Cerebellar cortex (tissue), 1 donor: Measurements from ENCODE around the gene GANC.

ENCODE experiments used
- DNase-seq: peaks from one replicate; pipeline ENCODE4 v3.0.0-alpha.2; 2015; ENCODE audit warnings: low spot score

GANC gene

GRCh38 chr15:42384597-42384996 lies 111.6 kb downstream of the GANC start:
- no peak for DNase-seq

- DNase-seq: peak; percentile 47
These were observed 112.4 kb downstream of the GANC start for GRCh38 chr15:42385206-42385979.

- no peak for DNase-seq
These were observed 113.1 kb downstream of the GANC start for GRCh38 chr15:42385980-42386700.

- DNase-seq: no peak
These were observed 114.6 kb downstream of the GANC start for GRCh38 chr15:42387603-42388002.

- no peak for DNase-seq
These were observed 119.5 kb downstream of the GANC start for GRCh38 chr15:42392309-42393024.

- no peak for DNase-seq
These were observed 121.1 kb downstream of the GANC start for GRCh38 chr15:42394106-42394505.

GRCh38 chr15:42395838-42396237 lies 122.8 kb downstream of the GANC start:
- no peak for DNase-seq

- no peak for DNase-seq
These were observed 128.8 kb downstream of the GANC start for GRCh38 chr15:42401544-42402454.

- no peak for DNase-seq
These were observed 129.6 kb downstream of the GANC start for GRCh38 chr15:42402455-42403205.

GRCh38 chr15:42403389-42403788 lies 130.4 kb downstream of the GANC start:
- DNase-seq: no peak

- no peak for DNase-seq
These were observed 131.6 kb downstream of the GANC start for GRCh38 chr15:42404461-42405235.

- DNase-seq: no peak
These were observed 133.0 kb downstream of the GANC start for GRCh38 chr15:42405863-42406482.
